Upper lobe of left lung (tissue), 6 donors: ENCODE measurements around the gene ECHDC1. TPM values are rescaled to one million over a fixed set of nuclear protein-coding genes. Genes with fewer than 3 reads are reported as not detected.

ENCODE experiments used
- ATAC-seq, 2 donors: fragments of 200-7000 bp; cut with Tn5 transposase; one replicate each; pipeline ENCODE4 v1.9.1; 2022; ENCODE audit warnings: mild to moderate bottlenecking in 2 of 2, moderate library complexity in 2 of 2; ENCODE audit not compliant: low FRiP score in 2 of 2
- DNase-seq, 2 donors: peaks; one replicate each; pipeline ENCODE4 v3.0.0-alpha.2; 2019 to 2020
- H3K27ac ChIP-seq, 4 donors: fragments of 200-600 bp; sonication (generic); one replicate each; pipeline ENCODE4 v1.5.1; 2016 to 2019
- H3K27me3 ChIP-seq, 4 donors: fragments of 200-600 bp; sonication (generic); one replicate each; pipeline ENCODE4 v1.5.1; 2017 to 2019
- H3K36me3 ChIP-seq, 4 donors: fragments of 200-600 bp; sonication (generic); one replicate each; pipeline ENCODE4 v1.5.1; 2016 to 2019
- H3K4me1 ChIP-seq, 4 donors: fragments of 200-600 bp; sonication (generic); one replicate each; pipeline ENCODE4 v1.5.1; 2018 to 2019
- H3K4me3 ChIP-seq, 4 donors: fragments of 200-600 bp; sonication (generic); one replicate each; pipeline ENCODE4 v1.5.1; 2017 to 2019; ENCODE audit warnings: mild to moderate bottlenecking in 2 of 4, moderate library complexity in 1 of 4
- H3K9me3 ChIP-seq, 4 donors: fragments of 200-600 bp; sonication (generic); one replicate each; pipeline ENCODE4 v1.5.1; 2018 to 2019
- EP300 ChIP-seq, 4 donors: sonication (generic); formaldehyde crosslinking; IDR thresholded peaks; one replicate each; pipeline ENCODE4 v1.5.1; 2017; ENCODE audit warnings: antibody characterized with exemption in 4 of 4, control low read depth in 2 of 4
- POLR2A ChIP-seq, 4 donors: fragments of 450-650 bp; IDR thresholded peaks; one replicate each; pipeline ENCODE4 v1.5.1; 2016 to 2017; ENCODE audit warnings: antibody characterized with exemption in 4 of 4, mild to moderate bottlenecking in 2 of 4
- POLR2AphosphoS5 ChIP-seq, 2 donors: sonication (generic); formaldehyde crosslinking; IDR thresholded peaks; one replicate each; pipeline ENCODE4 v1.5.1; 2017; ENCODE audit warnings: antibody characterized with exemption in 2 of 2
- WGBS, 2 donors: methylation state at CpG; one replicate each; pipeline ENCODE4 v1.1.5; 2017 to 2018; 5-methylcytosine and 5-hydroxymethylcytosine counted together
- total RNA-seq, 6 donors: library from RNA; depleted of rRNA in 4 of 6; stranded (reverse); fragments of >200 nt in 4 of 6; gene quantifications; one replicate each; pipeline versions ENCODE4 v1.1.0 to v1.2.1, GENCODE V29; 2016 to 2021
- TF ChIP-seq, protein P1 (sequence below), 6 experiments: fragments of 450-650 bp in 4 of 6; fragments of 200-600 bp in 2 of 6; sonication (generic) in 2 of 6; IDR thresholded peaks; one replicate each; pipeline ENCODE4 v1.5.1; 2016 to 2019; ENCODE audit warnings: antibody characterized with exemption in 6 of 6
- donor health status: DM: no; HTN: no; CAD: no; lungs with moderate emphysema.
- donor health status: DM: no; HTN: yes; CAD: no; lungs with severe emphysema.

Gene ECHDC1
- total RNA-seq, 6 donors from 2014 or later = 70.5 to 146 (median 106) TPM

DNA sequence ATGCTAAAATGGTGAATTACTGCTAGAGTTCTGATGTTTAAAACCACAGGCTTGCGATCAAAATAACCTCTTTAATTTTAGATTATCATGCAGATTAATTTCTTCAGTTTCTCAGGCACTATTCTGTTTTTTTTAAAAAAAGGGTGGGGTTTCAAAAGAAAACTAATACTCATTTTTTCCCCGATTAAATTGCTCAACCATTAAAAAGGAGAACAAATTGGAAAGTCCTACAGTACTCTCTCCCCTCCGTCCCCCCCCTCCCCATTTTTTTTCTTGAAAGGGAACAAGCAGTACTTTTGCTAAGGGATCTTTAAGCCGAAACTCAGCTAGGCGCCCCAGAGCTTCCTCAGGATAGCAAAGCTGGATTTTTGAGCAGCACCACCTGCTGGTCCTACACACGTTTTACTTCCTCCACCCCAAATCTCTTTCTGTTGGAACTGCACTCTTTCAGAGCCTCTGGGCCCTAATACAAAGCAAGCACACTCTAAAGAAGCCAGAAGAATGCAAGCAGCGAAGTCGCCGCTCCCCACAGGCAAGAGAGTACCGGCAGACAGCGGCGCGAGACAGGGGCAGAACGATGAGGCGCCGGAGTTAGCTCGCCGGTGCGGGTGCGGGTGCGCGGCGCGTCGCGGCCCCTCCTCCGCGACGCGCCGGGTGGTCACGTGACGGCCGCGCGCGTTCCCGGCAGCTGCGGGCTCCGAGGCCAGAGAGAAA, 77.1 kb downstream of the ECHDC1 start, which contains the start of gene RNF146:
Gene RNF146, plus strand, starts transcription at position 687 of the 714 bp plus-strand sequence. CDS start 13,475 bp downstream, outside the sequence.
- WGBS, 2 donors = 0 to 1% methylated on average over 9 to 40 of the region's 40 CpGs
- Histone ChIP-seq H3K4me1 (peaks cover 23 to 34% (median 29%) of the 10 kb centered on the region in 4 donors), H3K9me3 (no peaks in the 10 kb centered on the region), H3K36me3 (no peaks in the 10 kb centered on the region), H3K4me3 (peak within 1 kb of the TSS; percentile 78 to 92 (median 84)), H3K27me3 (no peaks in the 10 kb centered on the region), H3K27ac (peak within 1 kb of the TSS; percentile 99 to 100 (median 100))
- DNase-seq (peak; percentile 86 to 97), ATAC-seq (peak; percentile 93 to 97)
- no peak for TF ChIP-seq POLR2A (IDR thresholded peaks at IDR 0.05)
- TF ChIP-seq, protein P1, sequence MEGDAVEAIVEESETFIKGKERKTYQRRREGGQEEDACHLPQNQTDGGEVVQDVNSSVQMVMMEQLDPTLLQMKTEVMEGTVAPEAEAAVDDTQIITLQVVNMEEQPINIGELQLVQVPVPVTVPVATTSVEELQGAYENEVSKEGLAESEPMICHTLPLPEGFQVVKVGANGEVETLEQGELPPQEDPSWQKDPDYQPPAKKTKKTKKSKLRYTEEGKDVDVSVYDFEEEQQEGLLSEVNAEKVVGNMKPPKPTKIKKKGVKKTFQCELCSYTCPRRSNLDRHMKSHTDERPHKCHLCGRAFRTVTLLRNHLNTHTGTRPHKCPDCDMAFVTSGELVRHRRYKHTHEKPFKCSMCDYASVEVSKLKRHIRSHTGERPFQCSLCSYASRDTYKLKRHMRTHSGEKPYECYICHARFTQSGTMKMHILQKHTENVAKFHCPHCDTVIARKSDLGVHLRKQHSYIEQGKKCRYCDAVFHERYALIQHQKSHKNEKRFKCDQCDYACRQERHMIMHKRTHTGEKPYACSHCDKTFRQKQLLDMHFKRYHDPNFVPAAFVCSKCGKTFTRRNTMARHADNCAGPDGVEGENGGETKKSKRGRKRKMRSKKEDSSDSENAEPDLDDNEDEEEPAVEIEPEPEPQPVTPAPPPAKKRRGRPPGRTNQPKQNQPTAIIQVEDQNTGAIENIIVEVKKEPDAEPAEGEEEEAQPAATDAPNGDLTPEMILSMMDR (IDR thresholded peaks at IDR 0.05) = peak; percentile 63 to 89 (median 81)

DNA sequence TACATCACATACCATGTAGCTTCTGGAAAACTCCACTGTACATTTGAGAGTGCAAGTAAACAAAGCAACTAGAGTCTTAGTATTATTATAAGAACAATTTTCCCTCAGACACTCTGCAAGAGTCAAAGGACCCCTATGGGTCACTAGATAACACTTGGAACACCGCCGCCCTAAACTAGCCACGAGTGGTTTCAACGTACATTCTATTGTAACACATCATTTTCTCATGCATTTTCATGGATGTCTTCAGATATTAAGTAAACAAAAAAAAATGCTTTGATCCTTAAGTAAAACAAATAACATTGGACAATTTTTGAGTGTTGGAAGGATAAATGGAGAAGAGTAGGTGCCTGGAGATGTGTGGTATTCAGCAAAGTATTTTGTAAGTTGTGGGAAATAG, 79.9 kb downstream of the ECHDC1 start:
- no peak for DNase-seq
- H3K4me1 ChIP-seq = peaks cover 6 to 10% (median 8%) of the 10 kb centered on the region in 4 donors
- H3K36me3 ChIP-seq = no peaks in the 10 kb centered on the region
- no peak overlapping the region for H3K27ac ChIP-seq
- 57 to 63% methylated on average over 4 of the region's 4 CpGs for whole genome bisulfite sequencing, 2 donors
- TF ChIP-seq, protein P1 (IDR thresholded peaks at IDR 0.05) = no peak
- TF ChIP-seq POLR2A (IDR thresholded peaks at IDR 0.05) (no peak), EP300 (IDR thresholded peaks at IDR 0.05) (no peak), POLR2AphosphoS5 (IDR thresholded peaks at IDR 0.05) (no peak)
- no peak overlapping the region for H3K4me3 ChIP-seq
- H3K9me3 ChIP-seq = no peaks in the 10 kb centered on the region
- ATAC-seq = no peak
- H3K27me3 ChIP-seq = no peaks in the 10 kb centered on the region

DNA sequence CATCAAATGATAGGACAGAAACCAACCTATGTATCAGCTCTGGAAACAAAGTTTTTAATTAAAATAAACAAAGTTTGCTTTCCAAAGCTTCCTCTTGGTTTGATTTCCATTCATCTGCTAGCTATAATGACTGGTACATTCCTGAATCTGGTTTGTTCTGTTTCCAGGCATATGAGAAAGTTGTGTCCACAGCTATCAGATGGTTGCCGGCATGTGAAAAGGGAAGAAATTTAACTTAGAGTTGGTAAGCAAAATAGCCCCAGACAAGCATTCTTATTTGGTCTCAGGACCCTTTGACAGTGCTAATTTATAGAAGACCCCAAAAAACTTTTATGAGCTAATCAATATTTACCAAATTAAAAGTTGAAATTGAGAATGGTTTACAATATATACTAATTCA, 80.5 kb downstream of the ECHDC1 start:
- peaks cover 6 to 7% (median 6%) of the 10 kb centered on the region in 4 donors for H3K4me1 ChIP-seq
- no peaks in the 10 kb centered on the region for H3K27me3 ChIP-seq
- WGBS, 2 donors = 69 to 72% methylated on average over 1 of the region's 1 CpG
- H3K27ac ChIP-seq = no peak overlapping the region
- no peaks in the 10 kb centered on the region for H3K36me3 ChIP-seq
- no peaks in the 10 kb centered on the region for H3K9me3 ChIP-seq
- no peak for ATAC-seq
- TF ChIP-seq POLR2AphosphoS5 (IDR thresholded peaks at IDR 0.05) (no peak), EP300 (IDR thresholded peaks at IDR 0.05) (no peak), POLR2A (IDR thresholded peaks at IDR 0.05) (no peak)
- TF ChIP-seq, protein P1 (IDR thresholded peaks at IDR 0.05) = no peak
- H3K4me3 ChIP-seq = no peak overlapping the region
- DNase-seq = no peak

DNA sequence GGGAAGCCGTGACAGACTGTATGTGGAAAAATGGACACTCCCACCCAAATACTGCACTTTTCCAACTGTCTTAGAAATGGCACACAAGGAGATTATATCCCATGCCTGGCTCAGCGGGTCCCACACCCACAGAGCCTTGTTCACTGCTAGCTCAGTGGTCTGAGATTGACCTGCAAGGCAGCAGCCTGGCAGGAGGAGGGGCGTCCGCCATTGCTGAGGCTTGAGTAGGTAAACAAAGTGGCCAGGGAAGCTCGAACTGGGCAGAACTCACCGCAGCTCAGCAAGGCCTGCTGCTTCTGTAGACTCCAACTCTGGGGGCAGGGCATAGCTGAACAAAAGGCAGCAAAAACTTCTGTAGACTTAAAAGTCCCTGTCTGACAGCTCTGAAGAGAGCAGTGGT, 88.1 kb downstream of the ECHDC1 start:
- no peak for DNase-seq
- H3K27me3 ChIP-seq = no peaks in the 10 kb centered on the region
- no peak for TF ChIP-seq EP300 (IDR thresholded peaks at IDR 0.05)
- TF ChIP-seq POLR2AphosphoS5 (IDR thresholded peaks at IDR 0.05) = no peak
- TF ChIP-seq POLR2A (IDR thresholded peaks at IDR 0.05) = no peak
- TF ChIP-seq, protein P1 (IDR thresholded peaks at IDR 0.05) = no peak
- H3K27ac ChIP-seq = no peak overlapping the region
- no peak overlapping the region for H3K4me3 ChIP-seq
- H3K4me1 ChIP-seq = no peaks in the 10 kb centered on the region
- ATAC-seq = no peak
- no peaks in the 10 kb centered on the region for H3K36me3 ChIP-seq
- H3K9me3 ChIP-seq = no peaks in the 10 kb centered on the region
- WGBS, 2 donors = 85 to 98% methylated on average over 5 to 6 of the region's 6 CpGs

DNA sequence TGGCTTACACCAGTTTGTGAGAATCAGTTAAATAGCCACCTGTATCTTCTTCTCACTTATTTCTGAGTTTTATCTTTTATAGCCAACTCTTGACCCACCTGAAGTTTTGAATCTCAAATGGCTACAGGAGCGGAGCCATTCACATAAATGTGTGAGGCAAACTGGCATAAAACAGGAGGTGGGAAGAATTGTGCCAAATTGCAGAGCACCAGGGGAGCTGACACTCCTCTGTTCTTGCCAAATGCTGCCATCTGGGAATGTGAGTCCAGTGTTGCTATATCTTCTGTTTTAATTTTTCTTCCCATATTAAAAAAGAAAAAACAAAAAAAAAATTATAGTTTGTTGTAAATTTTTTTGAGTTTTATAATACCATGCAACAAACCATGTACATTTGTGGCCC, 93.8 kb downstream of the ECHDC1 start:
- WGBS, 2 donors = 96 to 100% methylated on average over 1 of the region's 1 CpG
- TF ChIP-seq POLR2A (IDR thresholded peaks at IDR 0.05) = no peak
- no peak for TF ChIP-seq POLR2AphosphoS5 (IDR thresholded peaks at IDR 0.05)
- TF ChIP-seq, protein P1 (IDR thresholded peaks at IDR 0.05) = no peak
- TF ChIP-seq EP300 (IDR thresholded peaks at IDR 0.05) = no peak
- DNase-seq (no peak), ATAC-seq (no peak)
- Histone ChIP-seq H3K27ac (no peak overlapping the region), H3K36me3 (no peaks in the 10 kb centered on the region), H3K4me3 (no peak overlapping the region), H3K27me3 (no peaks in the 10 kb centered on the region), H3K4me1 (no peaks in the 10 kb centered on the region), H3K9me3 (no peaks in the 10 kb centered on the region)
